HG03064 (cell line): Measurements from ENCODE around the gene CCDC91.
"Not testable (repeated sequence)": the region's sequence is repeated elsewhere in the genome, so short reads cannot be mapped to it uniquely, and the experiment has no call there.

Source experiments
- ATAC-seq: cut with Tn5 transposase; IDR thresholded peaks from one replicate; pipeline ENCODE4 v1.9.1; 2021; ENCODE audit warnings: low read depth; ENCODE audit not compliant: unreplicated experiment

Gene CCDC91

GRCh38 chr12:28178775-28179174 is 11.5 kb upstream of the CCDC91 start:
- no peak for ATAC-seq

GRCh38 chr12:28180786-28181185 is 9.5 kb upstream of the CCDC91 start:
- no peak for ATAC-seq

GRCh38 chr12:28184375-28184774 is 5.9 kb upstream of the CCDC91 start:
- no peak for ATAC-seq

GRCh38 chr12:28186500-28186899 is 3.8 kb upstream of the CCDC91 start:
- no peak for ATAC-seq

- ATAC-seq: no peak
Observed at GRCh38 chr12:28189784-28190320, 404 bp upstream of the CCDC91 start.

- peak; percentile 3 for ATAC-seq
Observed at GRCh38 chr12:28191051-28192048, 1.1 kb downstream of the CCDC91 start.

- no peak for ATAC-seq
Observed at GRCh38 chr12:28192125-28192524, 1.9 kb downstream of the CCDC91 start.

GRCh38 chr12:28194621-28195020 is 4.4 kb downstream of the CCDC91 start:
- ATAC-seq: not testable (repeated sequence)

GRCh38 chr12:28201136-28201535 is 10.9 kb downstream of the CCDC91 start:
- not testable (repeated sequence) for ATAC-seq

- ATAC-seq: no peak
Observed at GRCh38 chr12:28202374-28203130, 12.3 kb downstream of the CCDC91 start.

GRCh38 chr12:28209782-28210181 is 19.5 kb downstream of the CCDC91 start:
- ATAC-seq: no peak

GRCh38 chr12:28212182-28212581 is 21.9 kb downstream of the CCDC91 start:
- ATAC-seq: no peak

GRCh38 chr12:28215021-28215420 is 24.8 kb downstream of the CCDC91 start:
- no peak for ATAC-seq

GRCh38 chr12:28216016-28216415 is 25.8 kb downstream of the CCDC91 start:
- no peak for ATAC-seq

- ATAC-seq: no peak
Observed at GRCh38 chr12:28217805-28218204, 27.5 kb downstream of the CCDC91 start.

GRCh38 chr12:28218875-28219274 is 28.6 kb downstream of the CCDC91 start:
- no peak for ATAC-seq

GRCh38 chr12:28219827-28220226 is 29.6 kb downstream of the CCDC91 start:
- ATAC-seq: no peak

GRCh38 chr12:28222081-28222700 is 31.9 kb downstream of the CCDC91 start:
- no peak for ATAC-seq

GRCh38 chr12:28223025-28223554 is 32.8 kb downstream of the CCDC91 start:
- ATAC-seq: peak; percentile 87

GRCh38 chr12:28223858-28224257 is 33.6 kb downstream of the CCDC91 start:
- peak; percentile 27 for ATAC-seq
